GM23248 (cell line): ENCODE measurements around the gene ELMO1. TPM values are rescaled to one million over a fixed set of nuclear protein-coding genes. Genes with fewer than 3 reads are reported as not detected.

Source experiments
- DNase-seq: peaks from one replicate; pipeline ENCODE4 v3.0.0-alpha.2; 2015
- H2AFZ ChIP-seq: fragments of 200-600 bp; sonication (generic); 2 replicates; pipeline ENCODE4 v1.6.1; 2016; ENCODE audit warnings: antibody characterized with exemption
- H3F3A ChIP-seq: fragments of 200-600 bp; sonication (generic); 2 replicates; pipeline ENCODE4 v1.6.1; 2016; ENCODE audit warnings: mild to moderate bottlenecking, antibody characterized with exemption, mixed run types; ENCODE audit not compliant: insufficient read depth
- H3K27ac ChIP-seq: fragments of 200-600 bp; sonication (generic); 2 replicates; pipeline ENCODE4 v1.5.1; 2016; ENCODE audit warnings: mild to moderate bottlenecking
- H3K27me3 ChIP-seq: fragments of 200-600 bp; sonication (generic); replicated peaks from 2 replicates; pipeline ENCODE4 v1.6.1; 2016; ENCODE audit warnings: mild to moderate bottlenecking; ENCODE audit not compliant: insufficient read depth
- H3K36me3 ChIP-seq: fragments of 200-600 bp; sonication (generic); 2 replicates; pipeline ENCODE4 v1.6.1; 2016; ENCODE audit warnings: low read depth, mild to moderate bottlenecking
- H3K4me1 ChIP-seq: fragments of 200-600 bp; sonication (generic); 2 replicates; pipeline ENCODE4 v1.6.1; 2016; ENCODE audit warnings: mild to moderate bottlenecking; ENCODE audit not compliant: insufficient read depth
- H3K4me2 ChIP-seq: fragments of 200-600 bp; sonication (generic); one replicate; pipeline ENCODE4 v1.6.1; 2016; ENCODE audit warnings: mild to moderate bottlenecking; ENCODE audit not compliant: unreplicated experiment
- H3K4me3 ChIP-seq: fragments of 200-600 bp; sonication (generic); 2 replicates; pipeline ENCODE4 v1.5.1; 2016; ENCODE audit warnings: mild to moderate bottlenecking
- H3K79me2 ChIP-seq: fragments of 200-600 bp; sonication (generic); 2 replicates; pipeline ENCODE4 v1.6.1; 2016; ENCODE audit warnings: mild to moderate bottlenecking; ENCODE audit not compliant: insufficient read depth
- H3K9ac ChIP-seq: fragments of 200-600 bp; sonication (generic); 2 replicates; pipeline ENCODE4 v1.6.1; 2016; ENCODE audit warnings: mild to moderate bottlenecking
- H3K9me2 ChIP-seq: fragments of 200-600 bp; sonication (generic); 2 replicates; pipeline ENCODE4 v1.6.1; 2016; ENCODE audit warnings: mixed run types, mild to moderate bottlenecking, moderate library complexity; ENCODE audit not compliant: insufficient read depth
- H3K9me3 ChIP-seq: fragments of 200-600 bp; sonication (generic); one replicate; pipeline ENCODE4 v1.6.1; 2017; ENCODE audit warnings: low read depth
- H4K20me1 ChIP-seq: fragments of 200-600 bp; sonication (generic); 2 replicates; pipeline ENCODE4 v1.6.0; 2016; ENCODE audit not compliant: insufficient read depth
- EZH2 ChIP-seq: fragments of 200-600 bp; sonication (generic); IDR thresholded peaks from 2 replicates; pipeline ENCODE4 v1.6.1; 2018; ENCODE audit warnings: antibody characterized with exemption, mild to moderate bottlenecking; ENCODE audit not compliant: insufficient read depth, poor library complexity, severe bottlenecking
- EZH2phosphoT487 ChIP-seq: fragments of 200-600 bp; sonication (generic); IDR thresholded peaks from 2 replicates; pipeline ENCODE4 v1.6.1; 2018; ENCODE audit warnings: antibody characterized with exemption, moderate library complexity, mild to moderate bottlenecking, low read depth; ENCODE audit not compliant: insufficient read depth
- WGBS, 2 experiments: methylation state at CpG; one replicate each; pipeline ENCODE4 v1.1.6; 2015 to 2017; ENCODE audit warnings: low lambda C conversion rate in 2 of 2, low coverage in 1 of 2; ENCODE audit errors: missing lambda C conversion rate in 2 of 2; 5-methylcytosine and 5-hydroxymethylcytosine counted together
- in situ Hi-C: fragments of 300-500 bp; cut with MboI; formaldehyde crosslinking; loops from 2 replicates; pipeline ENCODE4 v1.15.0; 2020
- polyA plus RNA-seq: library from polyadenylated mRNA; unstranded; fragments of >200 nt; fragmentation: Nextera tagmentation; extraction: Ambion mirVana; gene quantifications from 2 replicates; pipeline ENCODE4 v1.2.1, GENCODE V29; 2016
- total RNA-seq: library from RNA; depleted of rRNA; stranded (reverse); fragments of >200 nt; shearing (Covaris generic); gene quantifications from 2 replicates; pipeline ENCODE4 v1.2.3, GENCODE V29; 2014

ELMO1 gene
- total and polyA plus RNA-seq, 2 experiments from 2014 or later = not detected

GRCh38 chr7:36875794-36876193 lies 572.9 kb downstream of the ELMO1 start:
- no peaks in the 10 kb centered on the region for H3K36me3 ChIP-seq
- TF ChIP-seq EZH2phosphoT487 (no peak), EZH2 (no peak)
- H3K9me2 ChIP-seq = no peaks in the 10 kb centered on the region
- WGBS, 2 experiments = 31 to 46% methylated on average over 2 of the region's 2 CpGs
- no peaks in the 10 kb centered on the region for H3F3A ChIP-seq
- H3K79me2 ChIP-seq = no peaks in the 10 kb centered on the region
- no peak overlapping the region for H3K4me2 ChIP-seq
- no peaks in the 10 kb centered on the region for H3K4me1 ChIP-seq
- no peak overlapping the region for H2AFZ ChIP-seq
- DNase-seq = no peak
- no peak overlapping the region for H3K4me3 ChIP-seq
- H4K20me1 ChIP-seq = no peaks in the 10 kb centered on the region
- no peaks in the 10 kb centered on the region for H3K9me3 ChIP-seq
- in situ Hi-C loops = no loop called here
- no peaks in the 10 kb centered on the region for H3K27me3 ChIP-seq
- no peak overlapping the region for H3K27ac ChIP-seq
- no peak overlapping the region for H3K9ac ChIP-seq

GRCh38 chr7:36874041-36874440 lies 574.6 kb downstream of the ELMO1 start:
- no peaks in the 10 kb centered on the region for H3K9me3 ChIP-seq
- no peaks in the 10 kb centered on the region for H3K79me2 ChIP-seq
- H3K9me2 ChIP-seq = no peaks in the 10 kb centered on the region
- no peak overlapping the region for H3K4me3 ChIP-seq
- in situ Hi-C loops = no loop called here
- no peak for DNase-seq
- no peaks in the 10 kb centered on the region for H3F3A ChIP-seq
- H3K36me3 ChIP-seq = no peaks in the 10 kb centered on the region
- H2AFZ ChIP-seq = no peak overlapping the region
- no peaks in the 10 kb centered on the region for H3K4me1 ChIP-seq
- no peak overlapping the region for H3K9ac ChIP-seq
- TF ChIP-seq EZH2phosphoT487 (no peak), EZH2 (no peak)
- no peaks in the 10 kb centered on the region for H3K27me3 ChIP-seq
- H4K20me1 ChIP-seq = no peaks in the 10 kb centered on the region
- no peak overlapping the region for H3K4me2 ChIP-seq
- H3K27ac ChIP-seq = no peak overlapping the region
- WGBS, 2 experiments = 47 to 59% methylated on average over 2 of the region's 2 CpGs

DNA sequence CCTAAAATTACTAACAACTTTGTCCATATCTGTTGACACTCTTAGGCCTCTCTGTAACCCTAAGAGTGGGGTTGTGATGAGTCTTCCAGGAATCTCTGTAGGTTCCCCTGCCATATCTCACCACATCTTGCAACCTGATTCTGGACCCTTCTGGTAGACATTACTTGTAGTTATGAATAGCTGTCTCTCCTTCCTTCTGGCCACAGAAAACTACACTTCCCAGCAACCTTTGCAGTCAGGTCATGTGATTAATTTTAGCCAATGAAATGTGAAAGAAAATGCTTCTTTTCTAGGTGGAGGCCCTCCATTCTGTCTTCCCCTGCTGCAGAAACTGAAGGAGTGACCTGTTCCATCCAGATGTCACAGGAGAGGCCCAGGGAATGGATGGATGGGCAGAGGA lies 576.8 kb downstream of the ELMO1 start:
- DNase-seq = peak; percentile 1
- Histone ChIP-seq H3K4me2 (no peak overlapping the region), H3K9me3 (no peaks in the 10 kb centered on the region), H3K4me1 (no peaks in the 10 kb centered on the region), H3K9me2 (no peaks in the 10 kb centered on the region), H3K27me3 (no peaks in the 10 kb centered on the region), H3K4me3 (no peak overlapping the region), H3K79me2 (no peaks in the 10 kb centered on the region), H3K9ac (no peak overlapping the region), H3K36me3 (no peaks in the 10 kb centered on the region), H3K27ac (no peak overlapping the region), H2AFZ (no peak overlapping the region), H4K20me1 (no peaks in the 10 kb centered on the region), H3F3A (no peaks in the 10 kb centered on the region)
- TF ChIP-seq EZH2 (no peak), EZH2phosphoT487 (no peak)
- in situ Hi-C loops = no loop called here

DNA sequence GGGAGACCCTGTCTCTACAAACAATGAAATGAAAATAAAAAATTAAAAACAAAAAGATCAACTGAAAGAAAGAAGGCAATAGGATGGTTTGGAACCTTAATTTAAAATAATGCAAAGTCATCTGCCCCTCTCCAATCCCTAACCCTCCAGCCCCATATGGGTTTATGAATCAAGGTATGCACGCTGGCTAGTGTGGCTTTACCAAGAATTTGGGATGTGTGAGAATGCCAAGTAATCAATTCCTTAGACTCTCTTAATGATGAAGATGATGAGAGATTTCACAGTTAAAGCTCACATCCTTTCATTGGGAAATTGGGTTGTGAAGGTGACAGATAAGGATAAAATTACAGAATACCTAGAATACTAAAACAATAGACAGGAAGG lies 577.3 kb downstream of the ELMO1 start:
- WGBS, 2 experiments = 26 to 33% methylated on average over 1 of the region's 1 CpG

GRCh38 chr7:36870625-36871354 lies 577.9 kb downstream of the ELMO1 start:
- H3K9me2 ChIP-seq = no peaks in the 10 kb centered on the region
- no peaks in the 10 kb centered on the region for H3K36me3 ChIP-seq
- no peak overlapping the region for H3K4me3 ChIP-seq
- DNase-seq = no peak
- H3K4me2 ChIP-seq = no peak overlapping the region
- TF ChIP-seq EZH2 = no peak
- TF ChIP-seq EZH2phosphoT487 = no peak
- H3K79me2 ChIP-seq = no peaks in the 10 kb centered on the region
- no peak overlapping the region for H3K9ac ChIP-seq
- H2AFZ ChIP-seq = no peak overlapping the region
- no peak overlapping the region for H3K27ac ChIP-seq
- H4K20me1 ChIP-seq = no peaks in the 10 kb centered on the region
- H3K9me3 ChIP-seq = no peaks in the 10 kb centered on the region
- H3F3A ChIP-seq = no peaks in the 10 kb centered on the region
- WGBS, 2 experiments = 61 to 70% methylated on average over 1 of the region's 1 CpG
- in situ Hi-C loops = no loop called here
- H3K27me3 ChIP-seq = no peaks in the 10 kb centered on the region
- no peaks in the 10 kb centered on the region for H3K4me1 ChIP-seq

More for the DNA sequence above, 577.3 kb downstream of the ELMO1 start:
- no peaks in the 10 kb centered on the region for H3F3A ChIP-seq
- H3K79me2 ChIP-seq = no peaks in the 10 kb centered on the region
- H3K4me2 ChIP-seq = no peak overlapping the region
- H3K27me3 ChIP-seq = no peaks in the 10 kb centered on the region
- H3K4me1 ChIP-seq = no peaks in the 10 kb centered on the region
- no peaks in the 10 kb centered on the region for H3K9me3 ChIP-seq
- no peaks in the 10 kb centered on the region for H3K36me3 ChIP-seq
- H3K9me2 ChIP-seq = no peaks in the 10 kb centered on the region
- TF ChIP-seq EZH2 (no peak), EZH2phosphoT487 (no peak)
- no peak overlapping the region for H3K4me3 ChIP-seq
- H3K27ac ChIP-seq = no peak overlapping the region
- H4K20me1 ChIP-seq = no peaks in the 10 kb centered on the region
- H3K9ac ChIP-seq = no peak overlapping the region
- in situ Hi-C loops = no loop called here
- no peak for DNase-seq
- H2AFZ ChIP-seq = no peak overlapping the region
